H9 (cell line): ENCODE data around the gene TRMT44. TPM values are rescaled to one million over a fixed set of nuclear protein-coding genes. Genes with fewer than 3 reads are reported as not detected.
"Not testable (repeated sequence)": the region's sequence is repeated elsewhere in the genome, so short reads cannot be mapped to it uniquely, and the experiment has no call there.

Experiments used
- DNase-seq: peaks from one replicate; pipeline ENCODE4 v3.0.0-alpha.2; 2017
- H2AFZ ChIP-seq: one replicate; pipeline ENCODE4 v1.6.1; 2013; ENCODE audit warnings: mild to moderate bottlenecking, low read length, control low read depth, moderate library complexity
- H2AK5ac ChIP-seq: 2 replicates; pipeline ENCODE4 v1.6.1; 2013; ENCODE audit warnings: low read length, control low read depth, mixed read lengths; ENCODE audit not compliant: insufficient read length
- H2BK120ac ChIP-seq: one replicate; pipeline ENCODE4 v1.6.1; 2013; ENCODE audit warnings: low read depth, mild to moderate bottlenecking, low read length, control low read depth, inconsistent platforms; ENCODE audit not compliant: poor library complexity, severe bottlenecking
- H2BK12ac ChIP-seq: 2 replicates; pipeline ENCODE4 v1.6.1; 2013; ENCODE audit warnings: low read length, control low read depth, mixed read lengths, low read depth; ENCODE audit not compliant: insufficient read length
- H2BK15ac ChIP-seq: 2 replicates; pipeline ENCODE4 v1.6.1; 2013; ENCODE audit warnings: low read depth, low read length, control low read depth
- H2BK20ac ChIP-seq: one replicate; pipeline ENCODE4 v1.6.1; 2013; ENCODE audit warnings: low read depth, mild to moderate bottlenecking, low read length, control low read depth, inconsistent platforms; ENCODE audit not compliant: poor library complexity, severe bottlenecking
- H2BK5ac ChIP-seq: 2 replicates; pipeline ENCODE4 v1.6.1; 2013; ENCODE audit warnings: low read length, control low read depth, mixed read lengths; ENCODE audit not compliant: insufficient read length
- H3K14ac ChIP-seq: 2 replicates; pipeline ENCODE4 v1.6.1; 2013; ENCODE audit warnings: low read length, control low read depth; ENCODE audit not compliant: insufficient read depth
- H3K18ac ChIP-seq: 2 replicates; pipeline ENCODE4 v1.6.1; 2013; ENCODE audit warnings: low read depth, mild to moderate bottlenecking, mixed read lengths, low read length, control low read depth; ENCODE audit not compliant: insufficient read length
- H3K23ac ChIP-seq: 2 replicates; pipeline ENCODE4 v1.6.1; 2013; ENCODE audit warnings: low read length, control low read depth, mixed read lengths, low read depth; ENCODE audit not compliant: insufficient read length
- H3K23me2 ChIP-seq: 2 replicates; pipeline ENCODE4 v1.6.1; 2013; ENCODE audit warnings: low read depth, mild to moderate bottlenecking, mixed read lengths, low read length, control low read depth; ENCODE audit not compliant: insufficient read length, poor library complexity, severe bottlenecking
- H3K27ac ChIP-seq: 2 replicates; pipeline ENCODE4 v1.5.1; 2013; ENCODE audit warnings: low read length, control low read depth, mixed read lengths, low read depth; ENCODE audit not compliant: insufficient read length
- H3K27me3 ChIP-seq: 2 replicates; pipeline ENCODE4 v1.6.1; 2013; ENCODE audit warnings: low read length, control low read depth, inconsistent platforms; ENCODE audit not compliant: insufficient read depth
- H3K4ac ChIP-seq: 2 replicates; pipeline ENCODE4 v1.6.1; 2013; ENCODE audit warnings: low read depth, mild to moderate bottlenecking, control low read depth, inconsistent platforms, low read length, moderate library complexity
- H3K4me1 ChIP-seq: 2 replicates; pipeline ENCODE4 v1.6.1; 2013; ENCODE audit warnings: low read length, control low read depth, inconsistent platforms; ENCODE audit not compliant: insufficient read depth
- H3K4me2 ChIP-seq: 2 replicates; pipeline ENCODE4 v1.6.1; 2013; ENCODE audit warnings: low read length, control low read depth, mixed read lengths; ENCODE audit not compliant: insufficient read length, insufficient read depth
- H3K56ac ChIP-seq: 2 replicates; pipeline ENCODE4 v1.6.1; 2013; ENCODE audit warnings: low read depth, mild to moderate bottlenecking, mixed read lengths, low read length, control low read depth; ENCODE audit not compliant: insufficient read length
- H3K79me1 ChIP-seq: 2 replicates; pipeline ENCODE4 v1.6.1; 2013; ENCODE audit warnings: low read depth, mild to moderate bottlenecking, moderate library complexity, low read length, control low read depth, inconsistent platforms; ENCODE audit not compliant: insufficient read depth, poor library complexity, severe bottlenecking
- H3K79me2 ChIP-seq: 2 replicates; pipeline ENCODE4 v1.6.1; 2013; ENCODE audit warnings: low read length, control low read depth, inconsistent platforms; ENCODE audit not compliant: insufficient read depth
- H3K9ac ChIP-seq: 2 replicates; pipeline ENCODE4 v1.6.1; 2013; ENCODE audit warnings: low read length, control low read depth, mixed read lengths; ENCODE audit not compliant: insufficient read length; ENCODE audit errors: extremely low read depth
- H3K9me3 ChIP-seq: one replicate; pipeline ENCODE4 v1.6.1; 2013; ENCODE audit warnings: low read depth, low read length, inconsistent platforms; ENCODE audit not compliant: control insufficient read depth
- H3T11ph ChIP-seq: one replicate; pipeline ENCODE4 v1.6.1; 2013; ENCODE audit warnings: mild to moderate bottlenecking, low read length, control low read depth, inconsistent platforms
- H4K20me1 ChIP-seq: one replicate; pipeline ENCODE4 v1.6.1; 2013; ENCODE audit not compliant: control insufficient read depth, insufficient read length, insufficient read depth
- H4K5ac ChIP-seq: 2 replicates; pipeline ENCODE4 v1.6.1; 2013; ENCODE audit warnings: low read depth, mild to moderate bottlenecking, mixed read lengths, low read length, control low read depth; ENCODE audit not compliant: insufficient read length
- H4K8ac ChIP-seq: replicated peaks from 2 replicates; pipeline ENCODE4 v1.6.1; 2013; ENCODE audit warnings: low read length, control low read depth, mixed read lengths, low read depth; ENCODE audit not compliant: insufficient read length
- H4K91ac ChIP-seq: 2 replicates; pipeline ENCODE4 v1.6.1; 2013; ENCODE audit warnings: low read depth, mild to moderate bottlenecking, moderate library complexity, mixed read lengths, low read length, control low read depth; ENCODE audit not compliant: insufficient read length
- H3K27ac Mint-ChIP-seq, 3 experiments: 2 replicates in 2 of 3; 3 replicates in 1 of 3; pipeline ENCODE4 v1.8.0; 2020 to 2021; ENCODE audit warnings: mixed read lengths in 3 of 3, mild to moderate bottlenecking in 1 of 3, moderate library complexity in 1 of 3
- H3K27me3 Mint-ChIP-seq: 2 replicates; pipeline ENCODE4 v1.8.0; 2021; ENCODE audit warnings: low read depth, mild to moderate bottlenecking, moderate library complexity, mixed read lengths
- H3K36me3 Mint-ChIP-seq, 3 experiments: 2 replicates in 2 of 3; 3 replicates in 1 of 3; pipeline ENCODE4 v1.8.0; 2020 to 2021; ENCODE audit warnings: low read depth in 3 of 3, mixed read lengths in 3 of 3; ENCODE audit not compliant: insufficient read depth in 1 of 3
- H3K4me1 Mint-ChIP-seq, 2 experiments: 2 replicates each; pipeline ENCODE4 v1.8.0; 2020; ENCODE audit warnings: mixed read lengths in 2 of 2
- H3K4me3 Mint-ChIP-seq, 2 experiments: 2 replicates in 1 of 2; 3 replicates in 1 of 2; pipeline ENCODE4 v1.8.0; 2020 to 2021; ENCODE audit warnings: mild to moderate bottlenecking in 2 of 2, mixed read lengths in 2 of 2, moderate library complexity in 1 of 2
- H3K9me3 Mint-ChIP-seq, 2 experiments: 2 replicates in 1 of 2; 3 replicates in 1 of 2; pipeline ENCODE4 v1.8.0; 2020; ENCODE audit warnings: mild to moderate bottlenecking in 2 of 2, mixed read lengths in 2 of 2, moderate library complexity in 1 of 2
- WGBS: extraction: QIAGEN DNeasy Blood & Tissue Kit; methylation state at CpG from one replicate; pipeline ENCODE4 v1.1.7; 2013; ENCODE audit warnings: missing lambda C conversion rate, low lambda C conversion rate, mixed read lengths; ENCODE audit not compliant: insufficient read length; ENCODE audit errors: extremely low coverage; 5-methylcytosine and 5-hydroxymethylcytosine counted together
- total RNA-seq: library from RNA; stranded (reverse); gene quantifications from 2 replicates; pipeline ENCODE4 v1.2.1, GENCODE V29; 2021
- TF ChIP-seq, protein P1 (sequence below): fragments of 200-600 bp; sonication (generic); conservative IDR thresholded peaks from 3 replicates; pipeline ENCODE4 v1.8.0; 2021; ENCODE audit warnings: antibody characterized with exemption, mild to moderate bottlenecking

Gene TRMT44
- total RNA-seq, 1 experiment from 2014 or later, result 22.8 TPM

- Histone ChIP-seq H3K14ac (no peak overlapping the region; the same call in 1 of the 2 replicates), H3K27me3 (no peaks in the 10 kb centered on the region), H3K4ac (no peak overlapping the region), H4K5ac (no peak overlapping the region), H4K91ac (no peak overlapping the region), H4K8ac (no peak overlapping the region), H2BK12ac (no peak overlapping the region), H3K27ac (no peak overlapping the region), H3K56ac (no peak overlapping the region), H4K20me1 (no peaks in the 10 kb centered on the region), H2AFZ (no peak overlapping the region), H3K18ac (no peak overlapping the region), H3K79me2 (no peaks in the 10 kb centered on the region), H3K9ac (no peak overlapping the region), H2BK15ac (no peak overlapping the region), H3K23ac (no peak overlapping the region), H2AK5ac (no peak overlapping the region), H3K4me1 (peaks cover 3% of the 10 kb centered on the region; the same call in 1 of the 2 replicates), H2BK120ac (no peak overlapping the region), H3K4me2 (no peak overlapping the region), H3K9me3 (peaks cover 8% of the 10 kb centered on the region), H2BK20ac (no peak overlapping the region), H3T11ph (no peak overlapping the region), H2BK5ac (no peak overlapping the region), H3K79me1 (no peaks in the 10 kb centered on the region), H3K23me2 (no peaks in the 10 kb centered on the region)
- no CpG with 5 or more reads among the region's 5 CpGs for WGBS
- no peak for DNase-seq
- Mint-ChIP-seq H3K4me1 (peaks cover 33 to 52% of the 10 kb centered on the region in 2 experiments), H3K27ac (no peak overlapping the region), H3K36me3 (peaks cover 46 to 54% (median 53%) of the 10 kb centered on the region in 3 experiments), H3K4me3 (no peak overlapping the region), H3K9me3 (peaks cover 44 to 53% of the 10 kb centered on the region in 2 experiments), H3K27me3 (peaks cover 4% of the 10 kb centered on the region; the same call in 1 of the 2 replicates)
- TF ChIP-seq, protein P1, sequence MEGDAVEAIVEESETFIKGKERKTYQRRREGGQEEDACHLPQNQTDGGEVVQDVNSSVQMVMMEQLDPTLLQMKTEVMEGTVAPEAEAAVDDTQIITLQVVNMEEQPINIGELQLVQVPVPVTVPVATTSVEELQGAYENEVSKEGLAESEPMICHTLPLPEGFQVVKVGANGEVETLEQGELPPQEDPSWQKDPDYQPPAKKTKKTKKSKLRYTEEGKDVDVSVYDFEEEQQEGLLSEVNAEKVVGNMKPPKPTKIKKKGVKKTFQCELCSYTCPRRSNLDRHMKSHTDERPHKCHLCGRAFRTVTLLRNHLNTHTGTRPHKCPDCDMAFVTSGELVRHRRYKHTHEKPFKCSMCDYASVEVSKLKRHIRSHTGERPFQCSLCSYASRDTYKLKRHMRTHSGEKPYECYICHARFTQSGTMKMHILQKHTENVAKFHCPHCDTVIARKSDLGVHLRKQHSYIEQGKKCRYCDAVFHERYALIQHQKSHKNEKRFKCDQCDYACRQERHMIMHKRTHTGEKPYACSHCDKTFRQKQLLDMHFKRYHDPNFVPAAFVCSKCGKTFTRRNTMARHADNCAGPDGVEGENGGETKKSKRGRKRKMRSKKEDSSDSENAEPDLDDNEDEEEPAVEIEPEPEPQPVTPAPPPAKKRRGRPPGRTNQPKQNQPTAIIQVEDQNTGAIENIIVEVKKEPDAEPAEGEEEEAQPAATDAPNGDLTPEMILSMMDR, result no peak
Observed at GRCh38 chr4:8488791-8489369, 48.3 kb downstream of the TRMT44 start.

DNA sequence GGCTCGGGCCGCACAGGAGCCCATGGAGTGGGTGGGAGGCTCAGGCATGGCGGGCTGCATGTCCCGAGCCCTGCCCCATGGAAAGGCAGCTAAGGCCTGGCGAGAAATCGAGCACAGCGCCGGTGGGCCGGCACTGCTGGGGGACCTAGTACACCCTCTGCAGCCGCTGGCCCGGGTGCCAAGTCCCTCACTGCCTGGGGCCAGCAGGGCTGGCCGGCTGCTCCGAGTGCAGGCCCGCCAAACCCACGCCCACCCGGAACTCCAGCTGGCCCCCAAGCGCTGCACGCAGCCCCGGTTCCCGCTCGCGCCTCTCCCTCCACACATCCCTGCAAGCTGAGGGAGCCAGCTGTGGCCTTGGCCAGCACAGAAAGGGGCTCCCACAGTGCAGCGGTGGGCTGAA, 50.9 kb downstream of the TRMT44 start:
- not testable (repeated sequence) for H4K91ac ChIP-seq, H3K18ac ChIP-seq, H3K4me2 ChIP-seq, H3K27me3 ChIP-seq, H3K79me1 ChIP-seq, H2BK120ac ChIP-seq, H3K4ac ChIP-seq, H3K9ac ChIP-seq, H3K9me3 ChIP-seq, H2BK5ac ChIP-seq, H2AFZ ChIP-seq, H3T11ph ChIP-seq, H4K5ac ChIP-seq, H3K27me3 Mint-ChIP-seq, H3K27ac Mint-ChIP-seq, H3K23ac ChIP-seq, H2BK15ac ChIP-seq, H2BK12ac ChIP-seq, H3K4me3 Mint-ChIP-seq, H3K56ac ChIP-seq, H2BK20ac ChIP-seq, H3K14ac ChIP-seq, H3K27ac ChIP-seq, H3K4me1 ChIP-seq, DNase-seq, H2AK5ac ChIP-seq, H4K8ac ChIP-seq, H3K79me2 ChIP-seq, H3K23me2 ChIP-seq, H4K20me1 ChIP-seq
- Mint-ChIP-seq H3K36me3 (peaks cover 44 to 45% (median 45%) of the 10 kb centered on the region in 3 experiments), H3K9me3 (peaks cover 36 to 40% of the 10 kb centered on the region in 2 experiments), H3K4me1 (peaks cover 56 to 70% of the 10 kb centered on the region in 2 experiments)
- no CpG with 5 or more reads among the region's 23 CpGs for WGBS
